Breast epithelium (tissue), 4 donors: ENCODE data around the gene CCRL2. TPM values are rescaled to one million over a fixed set of nuclear protein-coding genes. Genes with fewer than 3 reads are reported as not detected.
"Not testable (repeated sequence)": the region's sequence is repeated elsewhere in the genome, so short reads cannot be mapped to it uniquely, and the experiment has no call there.

Experiments
- DNase-seq, 2 donors: peaks; one replicate each; pipeline ENCODE4 v3.0.0-alpha.2; 2019; ENCODE audit warnings: low spot score in 2 of 2
- H3K27ac ChIP-seq, 2 donors: fragments of 200-600 bp; sonication (generic) in 1 of 2; one replicate each; pipeline ENCODE4 v1.5.1; 2016 to 2019; ENCODE audit warnings: mild to moderate bottlenecking in 1 of 2
- H3K27me3 ChIP-seq, 2 donors: fragments of 200-600 bp; sonication (generic) in 1 of 2; one replicate each; pipeline versions ENCODE4 v1.5.1 to v1.6.0; 2017 to 2019; ENCODE audit warnings: control low read depth in 1 of 2, mild to moderate bottlenecking in 1 of 2
- H3K36me3 ChIP-seq: fragments of 200-600 bp; one replicate; pipeline ENCODE4 v1.5.1; 2019
- H3K4me1 ChIP-seq, 2 donors: fragments of 200-600 bp; sonication (generic); one replicate each; pipeline ENCODE4 v1.5.1; 2016 to 2019; ENCODE audit warnings: control low read depth in 1 of 2
- H3K4me3 ChIP-seq, 3 donors: fragments of 200-600 bp; sonication (generic); 1 replicate in 2 of 3; 2 replicates in 1 of 3; pipeline ENCODE4 v1.5.1; 2016 to 2019; ENCODE audit warnings: mild to moderate bottlenecking in 3 of 3, moderate library complexity in 2 of 3
- H3K9me3 ChIP-seq, 2 donors: fragments of 200-600 bp; sonication (generic) in 1 of 2; one replicate each; pipeline ENCODE4 v1.5.1; 2016 to 2019; ENCODE audit warnings: control low read depth in 1 of 2
- CTCF ChIP-seq, 3 donors: fragments of 450-650 bp; IDR thresholded peaks; one replicate each; pipeline ENCODE4 v1.5.1; 2016 to 2017; ENCODE audit warnings: antibody characterized with exemption in 3 of 3, mild to moderate bottlenecking in 3 of 3, moderate library complexity in 3 of 3
- POLR2A ChIP-seq: fragments of 450-650 bp; IDR thresholded peaks from one replicate; pipeline ENCODE4 v1.6.1; 2016; ENCODE audit warnings: antibody characterized with exemption, mild to moderate bottlenecking, moderate library complexity
- POLR2AphosphoS5 ChIP-seq, 3 donors: sonication (generic); formaldehyde crosslinking; IDR thresholded peaks; one replicate each; pipeline ENCODE4 v1.6.1; 2017; ENCODE audit warnings: antibody characterized with exemption in 3 of 3
- intact Hi-C: fragments of 100-400 bp; cut with DNase I; formaldehyde crosslinking; loops from one replicate; pipeline ENCODE4 v1.15.1; 2023; ENCODE audit warnings: low total_unique reads
- total RNA-seq, 3 donors: library from RNA; depleted of rRNA; stranded (reverse); fragments of >200 nt; gene quantifications; one replicate each; pipeline ENCODE4 v1.1.0, GENCODE V29; 2016

The CCRL2 gene
- total RNA-seq, 3 donors from 2014 or later: 3.8 to 9.2 (median 4.1) TPM

DNA sequence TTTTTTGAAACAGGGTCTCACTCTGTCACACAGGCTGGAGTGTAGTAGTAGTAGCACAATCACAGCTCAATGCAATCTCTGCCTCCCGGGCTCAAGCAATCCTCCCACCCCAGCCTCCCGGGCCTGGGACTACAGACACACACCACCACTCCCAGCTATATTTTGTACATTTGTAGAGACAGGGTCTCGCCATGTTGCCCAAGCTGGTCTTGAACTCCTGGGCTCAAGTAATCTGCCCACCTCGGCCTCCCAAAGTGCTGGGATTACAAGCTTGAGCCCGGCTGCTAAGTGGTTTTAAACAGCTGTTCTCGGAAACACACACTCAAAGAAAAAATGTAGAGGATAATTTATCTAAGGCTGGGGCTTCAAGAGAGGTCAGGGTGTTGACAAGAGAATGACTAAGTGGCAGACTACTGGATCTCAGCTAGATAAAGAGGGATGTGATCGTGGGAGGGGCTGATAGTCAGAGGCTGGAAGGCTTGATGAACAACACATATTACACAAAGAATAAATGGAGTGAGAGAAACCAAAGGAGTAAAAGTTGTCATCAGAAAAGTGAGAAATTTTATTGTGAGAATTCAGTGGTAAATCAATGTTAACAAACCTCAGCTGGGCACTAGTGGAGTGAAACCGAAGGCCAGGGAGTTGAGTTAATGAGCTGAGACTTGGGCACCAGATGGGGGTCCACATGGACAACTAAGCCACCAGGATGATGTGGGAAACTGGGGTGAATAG lies 6.9 kb upstream of the CCRL2 start:
- H3K4me1 ChIP-seq: no peaks in the 10 kb centered on the region
- H3K27ac ChIP-seq: no peak overlapping the region
- no peak overlapping the region for H3K4me3 ChIP-seq
- TF ChIP-seq CTCF (IDR thresholded peaks at IDR 0.05): no peak
- no peak for TF ChIP-seq POLR2A
- no peak for TF ChIP-seq POLR2AphosphoS5 (IDR thresholded peaks at IDR 0.05)
- intact Hi-C loops: no loop called here
- no peaks in the 10 kb centered on the region for H3K27me3 ChIP-seq
- H3K36me3 ChIP-seq: no peaks in the 10 kb centered on the region
- DNase-seq: no peak
- no peaks in the 10 kb centered on the region for H3K9me3 ChIP-seq

GRCh38 chr3:46400846-46401245 lies 6.2 kb upstream of the CCRL2 start:
- no peak for DNase-seq
- no peaks in the 10 kb centered on the region for H3K27me3 ChIP-seq
- no peak overlapping the region for H3K27ac ChIP-seq
- intact Hi-C loops: no loop called here
- H3K36me3 ChIP-seq: no peaks in the 10 kb centered on the region
- H3K4me3 ChIP-seq: no peak overlapping the region
- H3K4me1 ChIP-seq: no peaks in the 10 kb centered on the region
- H3K9me3 ChIP-seq: no peaks in the 10 kb centered on the region
- TF ChIP-seq POLR2A (no peak), CTCF (IDR thresholded peaks at IDR 0.05) (no peak), POLR2AphosphoS5 (IDR thresholded peaks at IDR 0.05) (no peak)

- no peaks in the 10 kb centered on the region for H3K4me1 ChIP-seq
- intact Hi-C loops: no loop called here
- TF ChIP-seq POLR2AphosphoS5 (IDR thresholded peaks at IDR 0.05): no peak
- TF ChIP-seq CTCF (IDR thresholded peaks at IDR 0.05): no peak
- no peak for TF ChIP-seq POLR2A
Observed at GRCh38 chr3:46401579-46401978, 5.5 kb upstream of the CCRL2 start.

DNA sequence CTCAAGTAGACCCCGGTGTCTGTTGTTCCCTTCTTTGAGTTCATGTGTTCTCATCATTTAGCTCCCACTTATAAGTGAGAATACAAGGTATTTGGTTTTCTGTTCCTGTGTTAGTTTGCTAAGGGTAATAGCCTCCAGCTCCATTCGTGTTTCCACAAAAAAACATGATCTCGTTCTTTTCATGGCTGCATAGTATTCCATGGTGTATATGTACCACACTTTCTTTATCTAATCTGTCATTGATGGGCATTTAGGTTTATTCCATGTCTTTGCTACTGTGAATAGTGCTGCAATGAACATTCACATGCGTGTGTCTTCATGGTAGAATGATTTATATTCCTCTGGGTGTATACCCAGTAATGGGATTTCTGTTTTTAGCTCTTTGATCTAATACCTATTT lies 4.2 kb upstream of the CCRL2 start:
- intact Hi-C loops, H3K9me3 ChIP-seq, H3K4me1 ChIP-seq, H3K4me3 ChIP-seq, DNase-seq, H3K27ac ChIP-seq, H3K36me3 ChIP-seq, H3K27me3 ChIP-seq: not testable (repeated sequence)

More at GRCh38 chr3:46401579-46401978, 5.5 kb upstream of the CCRL2 start:
- DNase-seq: no peak
- Histone ChIP-seq H3K27me3 (no peaks in the 10 kb centered on the region), H3K36me3 (no peaks in the 10 kb centered on the region), H3K4me3 (no peak overlapping the region), H3K9me3 (no peaks in the 10 kb centered on the region), H3K27ac (no peak overlapping the region)

GRCh38 chr3:46405301-46406019 lies 1.6 kb upstream of the CCRL2 start:
- Histone ChIP-seq H3K36me3 (no peaks in the 10 kb centered on the region), H3K27ac (peak overlapping the region; percentile 11 to 84), H3K9me3 (no peaks in the 10 kb centered on the region), H3K4me3 (peak overlapping the region in 1 of 3 donors; percentile 27), H3K4me1 (no peaks in the 10 kb centered on the region), H3K27me3 (peaks cover 0 to 7% of the 10 kb centered on the region in 2 donors)
- intact Hi-C loops: no loop called here
- DNase-seq: no peak
- no peak for TF ChIP-seq CTCF (IDR thresholded peaks at IDR 0.05)
- no peak for TF ChIP-seq POLR2A
- peak in 1 of 3 donors; percentile 56 for TF ChIP-seq POLR2AphosphoS5 (IDR thresholded peaks at IDR 0.05)
